Smooth muscle cell (in vitro differentiated cells): ENCODE measurements around the gene PRSS23. TPM values are rescaled to one million over a fixed set of nuclear protein-coding genes. Genes with fewer than 3 reads are reported as not detected.

Source experiments
- DNase-seq: peaks from one replicate; lab custom pipeline; 2025; ENCODE audit not compliant: unreplicated experiment; lab: John Stamatoyannopoulos, UW
- H2AFZ ChIP-seq: fragments of 200-600 bp; sonication (generic); 2 replicates; pipeline ENCODE4 v1.6.0; 2016; ENCODE audit warnings: antibody characterized with exemption, low read depth, mild to moderate bottlenecking
- H3F3A ChIP-seq: fragments of 200-600 bp; sonication (generic); 2 replicates; pipeline ENCODE4 v1.6.0; 2017; ENCODE audit warnings: antibody characterized with exemption, low read depth
- H3K27ac ChIP-seq: fragments of 200-600 bp; sonication (generic); 2 replicates; pipeline ENCODE4 v1.5.1; 2016; ENCODE audit warnings: low read depth, mild to moderate bottlenecking
- H3K27me3 ChIP-seq: fragments of 200-600 bp; sonication (generic); 2 replicates; pipeline ENCODE4 v1.6.1; 2016; ENCODE audit warnings: low read depth, mild to moderate bottlenecking
- H3K36me3 ChIP-seq: fragments of 200-600 bp; sonication (generic); 2 replicates; pipeline ENCODE4 v1.5.1; 2016; ENCODE audit warnings: low read depth
- H3K4me1 ChIP-seq: fragments of 200-600 bp; sonication (generic); 2 replicates; pipeline ENCODE4 v1.5.1; 2016; ENCODE audit warnings: low read depth
- H3K4me2 ChIP-seq: fragments of 200-600 bp; sonication (generic); 2 replicates; pipeline ENCODE4 v1.6.0; 2016; ENCODE audit warnings: mild to moderate bottlenecking
- H3K4me3 ChIP-seq: fragments of 200-600 bp; sonication (generic); 2 replicates; pipeline ENCODE4 v1.5.1; 2016; ENCODE audit warnings: mild to moderate bottlenecking
- H3K79me2 ChIP-seq: fragments of 200-600 bp; sonication (generic); 2 replicates; pipeline ENCODE4 v1.6.0; 2016; ENCODE audit warnings: low read depth, mild to moderate bottlenecking
- H3K9ac ChIP-seq: fragments of 200-600 bp; sonication (generic); 2 replicates; pipeline ENCODE4 v1.6.0; 2016; ENCODE audit warnings: low read depth
- H3K9me3 ChIP-seq: fragments of 200-600 bp; sonication (generic); replicated peaks from 2 replicates; pipeline ENCODE4 v1.5.1; 2016; ENCODE audit warnings: low read depth
- H4K20me1 ChIP-seq: fragments of 200-600 bp; sonication (generic); 2 replicates; pipeline ENCODE4 v1.6.0; 2016; ENCODE audit warnings: low read depth
- WGBS: methylation state at CpG from one replicate; pipeline ENCODE4 v1.1.7; 2016; ENCODE audit warnings: low lambda C conversion rate; 5-methylcytosine and 5-hydroxymethylcytosine counted together
- polyA plus RNA-seq: library from polyadenylated mRNA; unstranded; fragments of >200 nt; fragmentation: Nextera tagmentation; extraction: Ambion mirVana; gene quantifications from 2 replicates; pipeline ENCODE4 v1.2.1, GENCODE V29; 2016
- total RNA-seq: library from RNA; depleted of rRNA; stranded (reverse); fragments of >200 nt; gene quantifications from 2 replicates; pipeline ENCODE4 v1.2.3, GENCODE V29; 2014
- TF ChIP-seq, protein P1 (sequence below): fragments of 200-600 bp; sonication (generic); IDR thresholded peaks from 2 replicates; pipeline ENCODE4 v1.5.1; 2017; ENCODE audit warnings: borderline replicate concordance, mild to moderate bottlenecking, antibody characterized with exemption; ENCODE audit not compliant: insufficient read depth, poor library complexity, severe bottlenecking

The PRSS23 gene
- total and polyA plus RNA-seq, 2 experiments from 2014 or later, result 132 to 156 TPM

DNA sequence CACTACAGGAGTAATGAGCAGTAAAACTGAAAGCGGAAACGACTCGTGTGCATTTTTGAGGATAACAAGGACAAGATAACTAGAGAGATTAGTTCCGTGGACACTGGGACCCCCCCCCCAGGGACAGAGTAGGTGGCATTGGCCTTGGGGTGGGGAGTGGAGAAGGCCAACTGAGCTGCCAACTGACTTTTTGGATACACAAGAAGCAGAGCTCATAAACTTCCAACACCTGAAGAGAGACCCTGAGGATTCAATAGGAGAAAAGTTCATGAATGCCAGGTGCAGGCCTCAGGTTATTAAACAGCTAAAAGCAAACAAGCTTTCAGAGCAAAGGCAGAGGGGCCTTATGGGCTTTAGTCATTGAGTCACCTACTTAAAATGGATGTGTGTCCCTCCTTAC, 17.6 kb upstream of the PRSS23 start:
- TF ChIP-seq, protein P1, sequence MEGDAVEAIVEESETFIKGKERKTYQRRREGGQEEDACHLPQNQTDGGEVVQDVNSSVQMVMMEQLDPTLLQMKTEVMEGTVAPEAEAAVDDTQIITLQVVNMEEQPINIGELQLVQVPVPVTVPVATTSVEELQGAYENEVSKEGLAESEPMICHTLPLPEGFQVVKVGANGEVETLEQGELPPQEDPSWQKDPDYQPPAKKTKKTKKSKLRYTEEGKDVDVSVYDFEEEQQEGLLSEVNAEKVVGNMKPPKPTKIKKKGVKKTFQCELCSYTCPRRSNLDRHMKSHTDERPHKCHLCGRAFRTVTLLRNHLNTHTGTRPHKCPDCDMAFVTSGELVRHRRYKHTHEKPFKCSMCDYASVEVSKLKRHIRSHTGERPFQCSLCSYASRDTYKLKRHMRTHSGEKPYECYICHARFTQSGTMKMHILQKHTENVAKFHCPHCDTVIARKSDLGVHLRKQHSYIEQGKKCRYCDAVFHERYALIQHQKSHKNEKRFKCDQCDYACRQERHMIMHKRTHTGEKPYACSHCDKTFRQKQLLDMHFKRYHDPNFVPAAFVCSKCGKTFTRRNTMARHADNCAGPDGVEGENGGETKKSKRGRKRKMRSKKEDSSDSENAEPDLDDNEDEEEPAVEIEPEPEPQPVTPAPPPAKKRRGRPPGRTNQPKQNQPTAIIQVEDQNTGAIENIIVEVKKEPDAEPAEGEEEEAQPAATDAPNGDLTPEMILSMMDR, result no peak
- H3K9ac ChIP-seq, result no peak overlapping the region
- no peaks in the 10 kb centered on the region for H3K36me3 ChIP-seq
- H3K4me1 ChIP-seq, result peaks cover 6% of the 10 kb centered on the region
- no peak overlapping the region for H3K4me3 ChIP-seq
- no peaks in the 10 kb centered on the region for H3K9me3 ChIP-seq
- 63% methylated on average over 4 of the region's 4 CpGs for WGBS
- no peaks in the 10 kb centered on the region for H3K27me3 ChIP-seq
- H3K79me2 ChIP-seq, result no peaks in the 10 kb centered on the region
- DNase-seq, result no peak
- H3F3A ChIP-seq, result no peaks in the 10 kb centered on the region
- H2AFZ ChIP-seq, result no peak overlapping the region
- H4K20me1 ChIP-seq, result no peaks in the 10 kb centered on the region
- H3K27ac ChIP-seq, result no peak overlapping the region
- H3K4me2 ChIP-seq, result no peak overlapping the region

DNA sequence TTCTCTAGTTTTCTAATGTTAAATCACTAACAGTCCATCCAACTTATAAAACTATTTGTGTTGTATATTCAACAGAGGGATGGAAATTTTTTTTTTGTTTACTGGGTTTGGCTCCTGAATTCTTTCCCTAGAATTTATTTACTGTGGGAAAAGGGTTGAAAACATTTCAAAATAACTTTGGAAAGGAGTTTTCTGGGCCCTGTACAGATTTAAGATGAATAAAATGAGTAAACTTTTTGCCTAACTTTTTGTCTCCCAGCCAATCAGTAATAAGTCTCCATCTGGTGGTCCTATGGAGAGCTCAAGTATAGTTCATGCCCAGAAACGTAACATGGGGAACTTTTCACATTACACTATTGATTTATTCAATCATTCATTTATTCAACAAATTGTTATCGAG, 16.7 kb upstream of the PRSS23 start:
- Histone ChIP-seq H3K9me3 (no peaks in the 10 kb centered on the region), H3K4me1 (peaks cover 6% of the 10 kb centered on the region), H3K4me2 (no peak overlapping the region), H3K27ac (no peak overlapping the region), H3K27me3 (no peaks in the 10 kb centered on the region), H2AFZ (peak overlapping the region; percentile 2), H3K36me3 (no peaks in the 10 kb centered on the region), H3F3A (no peaks in the 10 kb centered on the region), H4K20me1 (no peaks in the 10 kb centered on the region), H3K4me3 (no peak overlapping the region), H3K9ac (no peak overlapping the region), H3K79me2 (no peaks in the 10 kb centered on the region)
- TF ChIP-seq, protein P1, result no peak
- WGBS, result 42% methylated on average over 2 of the region's 2 CpGs
- DNase-seq, result no peak

DNA sequence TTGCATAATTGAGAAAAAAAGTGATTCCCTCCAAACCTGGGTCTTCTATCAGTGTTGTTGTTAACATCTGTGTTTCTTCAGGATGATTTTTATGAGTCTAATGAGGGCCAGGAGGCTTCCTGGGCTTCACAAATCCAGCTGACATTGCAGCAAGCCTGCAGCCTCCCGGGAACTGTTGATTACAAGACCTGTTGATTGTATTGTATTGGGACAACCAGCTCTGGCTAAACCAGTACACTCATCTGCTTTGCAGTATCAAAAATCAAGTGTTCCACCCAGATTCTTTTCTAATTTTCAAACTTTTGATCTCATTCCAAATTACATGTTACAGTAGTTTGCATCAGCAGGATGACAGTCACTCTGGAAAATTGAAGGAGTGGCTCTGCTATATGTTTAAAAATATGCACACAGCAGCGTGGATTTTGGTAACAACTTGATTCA, 16.1 kb upstream of the PRSS23 start:
- no peak for DNase-seq
- H3K27me3 ChIP-seq, result no peaks in the 10 kb centered on the region
- H3K4me2 ChIP-seq, result peak overlapping the region; percentile 37
- H3K4me1 ChIP-seq, result peaks cover 6% of the 10 kb centered on the region
- no peak overlapping the region for H3K27ac ChIP-seq
- WGBS, result 3% methylated on average over 2 of the region's 2 CpGs
- H3K36me3 ChIP-seq, result no peaks in the 10 kb centered on the region
- H2AFZ ChIP-seq, result peak overlapping the region; percentile 6
- no peaks in the 10 kb centered on the region for H4K20me1 ChIP-seq
- H3K9ac ChIP-seq, result no peak overlapping the region
- no peaks in the 10 kb centered on the region for H3K9me3 ChIP-seq
- H3K79me2 ChIP-seq, result no peaks in the 10 kb centered on the region
- TF ChIP-seq, protein P1, result no peak
- no peaks in the 10 kb centered on the region for H3F3A ChIP-seq
- H3K4me3 ChIP-seq, result no peak overlapping the region

DNA sequence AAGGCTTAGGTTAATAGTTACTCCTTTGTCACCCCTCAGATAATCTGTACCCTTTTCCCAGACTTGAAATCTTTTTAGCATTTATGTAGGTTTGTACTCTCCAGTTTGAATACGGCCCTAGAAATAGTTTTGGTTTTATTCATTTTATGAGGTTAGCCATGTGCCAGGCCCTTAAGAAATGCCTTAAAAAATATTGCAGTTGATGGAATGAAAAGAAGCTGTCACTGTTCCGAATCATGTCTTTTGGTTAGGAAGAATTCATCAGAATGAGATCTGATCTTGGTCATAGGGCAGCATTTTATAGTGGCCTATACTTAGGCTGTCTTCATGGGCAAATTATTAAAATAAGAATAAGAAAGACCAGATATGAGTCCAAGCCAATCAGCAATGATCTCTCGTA, 14.8 kb upstream of the PRSS23 start:
- WGBS, result 24% methylated on average over 3 of the region's 3 CpGs
- TF ChIP-seq, protein P1, result no peak
- no peak for DNase-seq
- no peaks in the 10 kb centered on the region for H3K27me3 ChIP-seq
- peaks cover 6% of the 10 kb centered on the region for H3K4me1 ChIP-seq
- no peak overlapping the region for H3K4me3 ChIP-seq
- H3F3A ChIP-seq, result no peaks in the 10 kb centered on the region
- H3K9me3 ChIP-seq, result no peaks in the 10 kb centered on the region
- H3K36me3 ChIP-seq, result no peaks in the 10 kb centered on the region
- H4K20me1 ChIP-seq, result no peaks in the 10 kb centered on the region
- peak overlapping the region; percentile 3 for H3K27ac ChIP-seq
- no peaks in the 10 kb centered on the region for H3K79me2 ChIP-seq
- no peak overlapping the region for H3K4me2 ChIP-seq
- H3K9ac ChIP-seq, result no peak overlapping the region
- H2AFZ ChIP-seq, result no peak overlapping the region
